Tibial nerve (tissue), 4 donors: ENCODE data around the gene STIM2. TPM values are rescaled to one million over a fixed set of nuclear protein-coding genes. Genes with fewer than 3 reads are reported as not detected.
"Not testable (repeated sequence)": the region's sequence is repeated elsewhere in the genome, so short reads cannot be mapped to it uniquely, and the experiment has no call there.

Source experiments
- DNase-seq, 2 donors: peaks; one replicate each; pipeline ENCODE4 v3.0.0-alpha.2; 2019; ENCODE audit warnings: low spot score in 2 of 2
- H3K27ac ChIP-seq, 4 donors: fragments of 200-600 bp; sonication (generic) in 3 of 4; one replicate each; pipeline ENCODE4 v1.5.1; 2017 to 2019; ENCODE audit warnings: mild to moderate bottlenecking in 1 of 4
- H3K27me3 ChIP-seq, 2 donors: fragments of 200-600 bp; sonication (generic) in 1 of 2; one replicate each; pipeline versions ENCODE4 v1.5.1 to v1.6.0; 2017 to 2019
- H3K36me3 ChIP-seq, 3 donors: fragments of 200-600 bp; sonication (generic); one replicate each; pipeline ENCODE4 v1.5.1; 2018 to 2019
- H3K4me1 ChIP-seq, 4 donors: fragments of 200-600 bp; sonication (generic) in 3 of 4; one replicate each; pipeline ENCODE4 v1.5.1; 2017 to 2019
- H3K4me3 ChIP-seq, 4 donors: fragments of 200-600 bp; sonication (generic) in 3 of 4; one replicate each; pipeline ENCODE4 v1.5.1; 2017 to 2019; ENCODE audit warnings: mild to moderate bottlenecking in 1 of 4, moderate library complexity in 1 of 4
- H3K9me3 ChIP-seq, 4 donors: fragments of 200-600 bp; sonication (generic) in 3 of 4; one replicate each; pipeline ENCODE4 v1.5.1; 2017 to 2019
- CTCF ChIP-seq, 5 experiments: fragments of 200-600 bp in 3 of 5; fragments of 450-650 bp in 2 of 5; sonication (generic) in 3 of 5; IDR thresholded peaks; one replicate each; pipeline ENCODE4 v1.5.1; 2016 to 2019; ENCODE audit warnings: antibody characterized with exemption in 5 of 5, mild to moderate bottlenecking in 3 of 5, moderate library complexity in 2 of 5
- EP300 ChIP-seq, 2 donors: sonication (generic); formaldehyde crosslinking; IDR thresholded peaks; one replicate each; pipeline ENCODE4 v1.6.1; 2017; ENCODE audit warnings: antibody characterized with exemption in 2 of 2, mild to moderate bottlenecking in 1 of 2
- POLR2A ChIP-seq, 2 donors: fragments of 450-650 bp; IDR thresholded peaks; one replicate each; pipeline ENCODE4 v1.6.1; 2017; ENCODE audit warnings: antibody characterized with exemption in 2 of 2, mild to moderate bottlenecking in 2 of 2, moderate library complexity in 2 of 2
- WGBS, 2 donors: methylation state at CpG; one replicate each; pipeline ENCODE4 v1.1.5; 2018; 5-methylcytosine and 5-hydroxymethylcytosine counted together
- total RNA-seq, 4 donors: library from RNA; depleted of rRNA; stranded (reverse); fragments of >200 nt; gene quantifications; one replicate each; pipeline ENCODE4 v1.1.0, GENCODE V29; 2016

STIM2 gene
- total RNA-seq, 4 donors from 2014 or later, result 20.1 to 26.2 (median 21.8) TPM

GRCh38 chr4:26893491-26893890 lies 32.9 kb downstream of the STIM2 start:
- Histone ChIP-seq H3K36me3 (no peaks in the 10 kb centered on the region), H3K27me3 (no peaks in the 10 kb centered on the region), H3K9me3 (no peaks in the 10 kb centered on the region), H3K4me1 (peaks cover 0 to 10% (median 0%) of the 10 kb centered on the region in 4 donors), H3K4me3 (no peak overlapping the region), H3K27ac (no peak overlapping the region)
- DNase-seq, result no peak
- TF ChIP-seq POLR2A (IDR thresholded peaks at IDR 0.05), result no peak
- TF ChIP-seq CTCF (IDR thresholded peaks at IDR 0.05), result no peak
- no peak for TF ChIP-seq EP300 (IDR thresholded peaks at IDR 0.05)
- 76 to 83% methylated on average over 2 of the region's 2 CpGs for WGBS, 2 donors

GRCh38 chr4:26894881-26895280 lies 34.2 kb downstream of the STIM2 start:
- H3K4me1 ChIP-seq, result peaks cover 0 to 12% (median under 1%) of the 10 kb centered on the region in 4 donors
- not testable (repeated sequence) for H3K27ac ChIP-seq, H3K27me3 ChIP-seq, H3K9me3 ChIP-seq, DNase-seq, H3K4me3 ChIP-seq, H3K36me3 ChIP-seq
- 91 to 94% methylated on average over 7 of the region's 7 CpGs for WGBS, 2 donors

GRCh38 chr4:26896636-26897035 lies 36.0 kb downstream of the STIM2 start:
- no peaks in the 10 kb centered on the region for H3K27me3 ChIP-seq
- peaks cover 0 to 24% (median 5%) of the 10 kb centered on the region in 4 donors for H3K4me1 ChIP-seq
- DNase-seq, result no peak
- no peak overlapping the region for H3K4me3 ChIP-seq
- H3K27ac ChIP-seq, result no peak overlapping the region
- no peaks in the 10 kb centered on the region for H3K36me3 ChIP-seq
- WGBS, 2 donors, result 58 to 59% methylated on average over 2 of the region's 2 CpGs
- TF ChIP-seq EP300 (IDR thresholded peaks at IDR 0.05) (no peak), POLR2A (IDR thresholded peaks at IDR 0.05) (no peak), CTCF (IDR thresholded peaks at IDR 0.05) (no peak)
- H3K9me3 ChIP-seq, result no peaks in the 10 kb centered on the region

GRCh38 chr4:26899991-26900390 lies 39.4 kb downstream of the STIM2 start:
- WGBS, 2 donors, result 37 to 38% methylated on average over 3 of the region's 3 CpGs
- H3K27ac ChIP-seq, result no peak overlapping the region
- no peaks in the 10 kb centered on the region for H3K9me3 ChIP-seq
- peaks cover 0 to 22% (median 8%) of the 10 kb centered on the region in 4 donors for H3K4me1 ChIP-seq
- TF ChIP-seq EP300 (IDR thresholded peaks at IDR 0.05) (no peak), CTCF (IDR thresholded peaks at IDR 0.05) (no peak), POLR2A (IDR thresholded peaks at IDR 0.05) (no peak)
- DNase-seq, result no peak
- H3K27me3 ChIP-seq, result no peaks in the 10 kb centered on the region
- H3K36me3 ChIP-seq, result no peaks in the 10 kb centered on the region
- H3K4me3 ChIP-seq, result no peak overlapping the region

- Histone ChIP-seq H3K4me3 (no peak overlapping the region), H3K27ac (no peak overlapping the region), H3K9me3 (no peaks in the 10 kb centered on the region), H3K4me1 (peaks cover 0 to 22% (median 8%) of the 10 kb centered on the region in 4 donors), H3K36me3 (no peaks in the 10 kb centered on the region), H3K27me3 (no peaks in the 10 kb centered on the region)
- DNase-seq, result no peak
- TF ChIP-seq EP300 (IDR thresholded peaks at IDR 0.05), result no peak
- no peak for TF ChIP-seq CTCF (IDR thresholded peaks at IDR 0.05)
- no peak for TF ChIP-seq POLR2A (IDR thresholded peaks at IDR 0.05)
- 73 to 83% methylated on average over 2 of the region's 2 CpGs for WGBS, 2 donors
Observed at GRCh38 chr4:26900765-26901164, 40.1 kb downstream of the STIM2 start.

GRCh38 chr4:26905172-26905571 lies 44.5 kb downstream of the STIM2 start:
- Histone ChIP-seq H3K4me1 (peaks cover 0 to 45% (median 15%) of the 10 kb centered on the region in 4 donors), H3K9me3 (no peaks in the 10 kb centered on the region), H3K36me3 (no peaks in the 10 kb centered on the region), H3K27ac (no peak overlapping the region), H3K27me3 (no peaks in the 10 kb centered on the region), H3K4me3 (no peak overlapping the region)
- no peak for TF ChIP-seq EP300 (IDR thresholded peaks at IDR 0.05)
- no peak for TF ChIP-seq POLR2A (IDR thresholded peaks at IDR 0.05)
- TF ChIP-seq CTCF (IDR thresholded peaks at IDR 0.05), result no peak
- WGBS, 2 donors, result 73 to 77% methylated on average over 2 of the region's 2 CpGs
- DNase-seq, result no peak
